ENCODE data around the gene WDR62.

WDR62 gene

DNA sequence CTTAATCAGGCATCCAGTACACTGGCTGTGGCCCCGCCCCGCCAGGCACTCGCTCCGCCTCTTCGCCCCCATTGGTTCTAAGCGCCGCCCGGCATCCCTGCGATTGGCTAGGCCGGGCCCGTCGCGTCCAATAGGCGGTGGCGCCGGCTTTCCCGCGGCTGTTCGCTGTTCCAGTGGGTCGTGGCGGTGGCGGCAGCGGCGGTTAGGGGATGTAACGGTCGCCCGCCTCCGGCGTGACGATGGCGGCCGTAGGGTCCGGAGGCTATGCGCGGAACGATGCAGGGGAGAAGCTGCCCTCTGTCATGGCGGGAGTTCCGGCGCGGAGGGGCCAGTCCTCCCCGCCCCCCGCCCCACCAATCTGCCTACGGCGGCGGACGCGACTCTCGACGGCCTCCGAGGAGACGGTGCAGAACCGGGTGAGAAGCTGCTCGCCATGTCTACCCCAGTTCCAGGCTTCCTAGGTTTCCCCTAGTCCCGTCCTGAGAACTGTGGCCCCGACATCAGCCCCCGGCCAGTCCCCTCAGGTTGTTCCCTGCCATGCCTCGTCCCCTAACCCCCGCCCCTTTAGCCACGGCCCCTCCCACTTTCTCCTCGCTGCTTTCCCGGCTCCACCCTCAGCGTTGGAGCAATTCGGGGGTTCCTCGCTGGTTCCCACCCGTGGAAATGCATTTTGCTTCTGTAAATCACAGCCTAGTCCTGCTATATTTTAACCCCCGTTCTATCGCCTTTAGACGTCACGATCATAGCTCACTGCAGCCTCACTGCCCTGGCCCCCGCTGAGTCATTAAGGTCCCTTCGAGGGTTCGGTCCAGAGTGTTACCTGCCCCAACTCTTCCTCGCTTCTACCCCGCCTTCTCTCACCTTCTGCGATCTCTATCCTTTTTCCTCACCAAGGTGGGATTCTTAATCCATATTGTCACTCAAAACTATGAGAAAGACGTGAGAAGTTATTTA, at the start of gene WDR62:
WDR62 (plus strand) TSS at position 165 of the 954 bp plus-strand sequence; CDS start at position 240, 75 bp downstream.
- H3K79me2 ChIP-seq (ENCODE audit: insufficient read depth, low read length): peaks cover 57% of the 10 kb centered on the region
- no peaks in the 10 kb centered on the region for H3K27me3 ChIP-seq (ENCODE audit: insufficient read depth, low read length, poor library complexity, severe bottlenecking)
- peak within 1 kb of the TSS; percentile 95 for H3K4me2 ChIP-seq (ENCODE audit: low read depth, low read length, poor library complexity, severe bottlenecking)
- H3K9ac ChIP-seq (ENCODE audit: low read depth, low read length, poor library complexity, severe bottlenecking): peak within 1 kb of the TSS; percentile 91
- H4K20me1 ChIP-seq (ENCODE audit: insufficient read depth, low read length, poor library complexity, severe bottlenecking): peaks cover 43% of the 10 kb centered on the region
- TF ChIP-seq EZH2phosphoT487 (IDR thresholded peaks at IDR 0.05; ENCODE audit: borderline replicate concordance): no peak
- TF ChIP-seq, protein P1, sequence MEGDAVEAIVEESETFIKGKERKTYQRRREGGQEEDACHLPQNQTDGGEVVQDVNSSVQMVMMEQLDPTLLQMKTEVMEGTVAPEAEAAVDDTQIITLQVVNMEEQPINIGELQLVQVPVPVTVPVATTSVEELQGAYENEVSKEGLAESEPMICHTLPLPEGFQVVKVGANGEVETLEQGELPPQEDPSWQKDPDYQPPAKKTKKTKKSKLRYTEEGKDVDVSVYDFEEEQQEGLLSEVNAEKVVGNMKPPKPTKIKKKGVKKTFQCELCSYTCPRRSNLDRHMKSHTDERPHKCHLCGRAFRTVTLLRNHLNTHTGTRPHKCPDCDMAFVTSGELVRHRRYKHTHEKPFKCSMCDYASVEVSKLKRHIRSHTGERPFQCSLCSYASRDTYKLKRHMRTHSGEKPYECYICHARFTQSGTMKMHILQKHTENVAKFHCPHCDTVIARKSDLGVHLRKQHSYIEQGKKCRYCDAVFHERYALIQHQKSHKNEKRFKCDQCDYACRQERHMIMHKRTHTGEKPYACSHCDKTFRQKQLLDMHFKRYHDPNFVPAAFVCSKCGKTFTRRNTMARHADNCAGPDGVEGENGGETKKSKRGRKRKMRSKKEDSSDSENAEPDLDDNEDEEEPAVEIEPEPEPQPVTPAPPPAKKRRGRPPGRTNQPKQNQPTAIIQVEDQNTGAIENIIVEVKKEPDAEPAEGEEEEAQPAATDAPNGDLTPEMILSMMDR (conservative IDR thresholded peaks at IDR 0.05; ENCODE audit: low read length): no peak; the same call in 1 of the 2 replicates
- H3K36me3 ChIP-seq (ENCODE audit: insufficient read depth, low read length): peaks cover 16% of the 10 kb centered on the region; the same call in 1 of the 2 replicates
- peak within 1 kb of the TSS; percentile 99 for H3K4me3 ChIP-seq (ENCODE audit: low read length, poor library complexity, severe bottlenecking)
- no peaks in the 10 kb centered on the region; the same call in 1 of the 2 replicates for H3F3A ChIP-seq (ENCODE audit: low read depth)
- no peaks in the 10 kb centered on the region for H3K9me2 ChIP-seq (replicated peaks; ENCODE audit: low read depth, low read length)
- no peaks in the 10 kb centered on the region for H3K9me3 ChIP-seq (ENCODE audit: insufficient read depth, low read depth, low read length)
- H2AFZ ChIP-seq (ENCODE audit: low read length): peak within 1 kb of the TSS; percentile 90
- H3K4me1 ChIP-seq (ENCODE audit: insufficient read depth, low read length, poor library complexity, severe bottlenecking): peaks cover 45% of the 10 kb centered on the region

DNA sequence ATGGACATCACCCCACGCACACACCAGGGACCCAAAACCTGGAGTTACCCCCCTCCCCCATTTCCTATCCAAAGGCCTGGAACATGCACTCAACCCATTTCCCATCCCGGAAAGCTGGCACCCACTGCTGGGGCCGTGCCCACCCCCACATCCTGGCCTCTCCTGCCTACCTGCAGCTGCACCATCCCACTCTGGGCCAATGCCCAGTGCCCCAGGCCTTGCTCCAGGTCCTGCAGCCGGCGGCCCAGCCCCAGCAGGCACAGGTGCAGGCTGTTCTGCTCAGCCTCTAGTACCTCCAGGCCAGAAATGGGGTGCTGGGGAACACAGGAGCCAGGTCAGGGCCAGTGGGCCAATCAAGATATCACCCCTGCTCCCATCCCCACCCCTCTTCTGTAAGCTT, 47.7 kb upstream of the WDR62 start:
- H4K20me1 ChIP-seq (ENCODE audit: insufficient read depth, low read length, poor library complexity, severe bottlenecking): no peaks in the 10 kb centered on the region
- no peaks in the 10 kb centered on the region for H3K9me2 ChIP-seq (replicated peaks; ENCODE audit: low read depth, low read length)
- H3K36me3 ChIP-seq (ENCODE audit: insufficient read depth, low read length): no peaks in the 10 kb centered on the region
- H3K79me2 ChIP-seq (ENCODE audit: insufficient read depth, low read length): no peaks in the 10 kb centered on the region
- no peaks in the 10 kb centered on the region for H3F3A ChIP-seq (ENCODE audit: low read depth)
- no peaks in the 10 kb centered on the region for H3K27me3 ChIP-seq (ENCODE audit: insufficient read depth, low read length, poor library complexity, severe bottlenecking)
- TF ChIP-seq, protein P1 (conservative IDR thresholded peaks at IDR 0.05; ENCODE audit: low read length): no peak
- TF ChIP-seq EZH2phosphoT487 (IDR thresholded peaks at IDR 0.05; ENCODE audit: borderline replicate concordance): no peak
- no peaks in the 10 kb centered on the region for H3K9me3 ChIP-seq (ENCODE audit: insufficient read depth, low read depth, low read length)
- H3K4me1 ChIP-seq (ENCODE audit: insufficient read depth, low read length, poor library complexity, severe bottlenecking): no peaks in the 10 kb centered on the region
- H3K9ac ChIP-seq (ENCODE audit: low read depth, low read length, poor library complexity, severe bottlenecking): no peak overlapping the region
- no peak overlapping the region for H3K4me2 ChIP-seq (ENCODE audit: low read depth, low read length, poor library complexity, severe bottlenecking)
- no peak overlapping the region for H2AFZ ChIP-seq (ENCODE audit: low read length)
- H3K4me3 ChIP-seq (ENCODE audit: low read length, poor library complexity, severe bottlenecking): no peak overlapping the region

DNA sequence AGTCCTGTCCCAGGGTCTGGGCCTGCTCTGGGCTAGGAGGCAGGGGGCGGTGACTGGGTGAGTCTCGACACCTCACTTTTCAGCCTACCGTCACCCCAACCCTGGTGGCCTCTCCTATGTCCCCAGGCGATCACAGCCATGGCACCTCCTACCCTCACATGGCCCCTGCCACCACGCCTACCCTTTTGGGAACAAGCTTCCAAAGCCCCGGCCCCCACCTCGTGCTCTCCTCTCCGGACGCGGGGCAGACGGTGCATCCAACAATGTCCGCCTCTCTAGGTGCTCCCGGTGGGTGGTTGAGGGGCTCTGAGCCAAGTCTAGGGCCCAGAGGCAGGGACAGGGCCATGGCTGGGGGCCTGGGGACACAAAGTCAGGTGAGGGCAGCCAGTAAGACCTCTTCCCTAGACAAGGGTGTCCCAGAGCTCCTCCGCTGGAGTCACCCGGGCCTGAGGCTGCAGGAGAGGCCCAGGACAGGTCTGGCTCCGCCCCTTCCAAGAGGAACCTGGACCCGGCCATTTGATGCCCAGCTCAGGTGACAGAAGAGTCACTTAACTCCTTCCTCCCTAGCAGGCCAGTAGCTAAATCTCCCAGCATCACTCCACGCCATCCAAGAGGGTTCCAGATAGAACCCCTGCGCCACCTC, 46.2 kb upstream of the WDR62 start, which contains the start of gene SYNE4:
SYNE4 (minus strand) TSS at position 478 of the 643 bp plus-strand sequence; CDS start at position 346, 132 bp downstream.
- H3K9me3 ChIP-seq (ENCODE audit: insufficient read depth, low read depth, low read length): no peaks in the 10 kb centered on the region
- H3K4me1 ChIP-seq (ENCODE audit: insufficient read depth, low read length, poor library complexity, severe bottlenecking): no peaks in the 10 kb centered on the region
- no peak within 1 kb of the TSS for H3K4me3 ChIP-seq (ENCODE audit: low read length, poor library complexity, severe bottlenecking)
- peaks cover 6% of the 10 kb centered on the region; the same call in 1 of the 2 replicates for H3K79me2 ChIP-seq (ENCODE audit: insufficient read depth, low read length)
- no peak within 1 kb of the TSS for H3K9ac ChIP-seq (ENCODE audit: low read depth, low read length, poor library complexity, severe bottlenecking)
- H3K4me2 ChIP-seq (ENCODE audit: low read depth, low read length, poor library complexity, severe bottlenecking): no peak within 1 kb of the TSS
- H3F3A ChIP-seq (ENCODE audit: low read depth): no peaks in the 10 kb centered on the region
- H3K9me2 ChIP-seq (replicated peaks; ENCODE audit: low read depth, low read length): no peaks in the 10 kb centered on the region
- H3K36me3 ChIP-seq (ENCODE audit: insufficient read depth, low read length): no peaks in the 10 kb centered on the region
- TF ChIP-seq, protein P1 (conservative IDR thresholded peaks at IDR 0.05; ENCODE audit: low read length): no peak
- TF ChIP-seq EZH2phosphoT487 (IDR thresholded peaks at IDR 0.05; ENCODE audit: borderline replicate concordance): no peak
- no peaks in the 10 kb centered on the region for H4K20me1 ChIP-seq (ENCODE audit: insufficient read depth, low read length, poor library complexity, severe bottlenecking)
- no peaks in the 10 kb centered on the region for H3K27me3 ChIP-seq (ENCODE audit: insufficient read depth, low read length, poor library complexity, severe bottlenecking)
- H2AFZ ChIP-seq (ENCODE audit: low read length): no peak within 1 kb of the TSS
